HepG2 (cell line): ENCODE results near the gene LENEP. TPM values are rescaled to one million over a fixed set of nuclear protein-coding genes. Genes with fewer than 3 reads are reported as not detected.
A peak's percentile ranks its signal among the peaks of the same experiment; 100 is the strongest.

Source experiments
- BRF2 ChIP-seq: sonication (generic); formaldehyde crosslinking; IDR thresholded peaks from 2 replicates; pipeline ENCODE4 v1.8.1; 2022; ENCODE audit warnings: mild to moderate bottlenecking, missing genetic modification reagents
- FOXJ3 ChIP-seq: sonication (generic); formaldehyde crosslinking; IDR thresholded peaks from 2 replicates; pipeline ENCODE4 v1.4.0; 2020; ENCODE audit warnings: missing genetic modification reagents, mild to moderate bottlenecking, borderline replicate concordance
- MATR3 ChIP-seq: sonication (generic); formaldehyde crosslinking; IDR thresholded peaks from 2 replicates; pipeline ENCODE4 v1.4.0; 2020; ENCODE audit warnings: missing genetic modification reagents
- MYC ChIP-seq: sonication (generic); formaldehyde crosslinking; IDR thresholded peaks from 2 replicates; pipeline ENCODE4 v1.9.0; 2021; ENCODE audit warnings: missing genetic modification reagents, borderline replicate concordance
- PTBP1 ChIP-seq: fragments of 200-400 bp; formaldehyde crosslinking; IDR thresholded peaks from 2 replicates; pipeline ENCODE4 v1.6.1; 2018; ENCODE audit warnings: low read length, low read depth; ENCODE audit not compliant: poor library complexity, severe bottlenecking
- SMAD1 ChIP-seq: sonication (generic); formaldehyde crosslinking; IDR thresholded peaks from 2 replicates; pipeline ENCODE4 v1.4.0; 2020; ENCODE audit warnings: missing genetic modification reagents, low read depth, mild to moderate bottlenecking, borderline replicate concordance
- SNAI1 ChIP-seq: sonication (generic); formaldehyde crosslinking; IDR thresholded peaks from 2 replicates; pipeline ENCODE4 v1.5.0; 2020; ENCODE audit warnings: mild to moderate bottlenecking, missing genetic modification reagents, borderline replicate concordance
- SRSF9 ChIP-seq: fragments of 200-400 bp; formaldehyde crosslinking; IDR thresholded peaks from 2 replicates; pipeline ENCODE4 v1.6.1; 2018; ENCODE audit warnings: borderline replicate concordance, mild to moderate bottlenecking, low read depth, low read length; ENCODE audit not compliant: insufficient read depth, poor library complexity, severe bottlenecking
- THAP7 ChIP-seq: sonication (generic); formaldehyde crosslinking; IDR thresholded peaks from 2 replicates; pipeline ENCODE4 v1.8.1; 2023; ENCODE audit warnings: mild to moderate bottlenecking, missing genetic modification reagents
- ZBTB40 ChIP-seq, 2 experiments: fragments of 450-650 bp in 1 of 2; sonication (generic) in 1 of 2; formaldehyde crosslinking in 1 of 2; IDR thresholded peaks; 2 replicates each; pipeline versions ENCODE4 v1.6.1 to v1.8.0; 2016 to 2022; ENCODE audit warnings: antibody characterized with exemption in 1 of 2, mild to moderate bottlenecking in 1 of 2, missing genetic modification reagents in 1 of 2
- ZFP36 ChIP-seq: fragments of 150-350 bp; IDR thresholded peaks from 2 replicates; pipeline ENCODE4 v1.6.1; 2018; ENCODE audit warnings: borderline replicate concordance, low read length, low read depth; ENCODE audit not compliant: partially characterized antibody
- ZNF30 ChIP-seq: sonication (generic); formaldehyde crosslinking; IDR thresholded peaks from 2 replicates; pipeline ENCODE4 v1.5.0; 2020; ENCODE audit warnings: mild to moderate bottlenecking, missing genetic modification reagents
- ZNF430 ChIP-seq: sonication (generic); formaldehyde crosslinking; IDR thresholded peaks from 2 replicates; pipeline ENCODE4 v1.9.0; 2021; ENCODE audit warnings: mild to moderate bottlenecking, missing genetic modification reagents
- ZNF580 ChIP-seq: IDR thresholded peaks from 2 replicates; pipeline ENCODE4 v1.6.1; 2016; ENCODE audit warnings: low read depth, borderline replicate concordance
- ZNF616 ChIP-seq: sonication (generic); formaldehyde crosslinking; IDR thresholded peaks from 2 replicates; pipeline ENCODE4 v1.5.0; 2020; ENCODE audit warnings: low read depth, mild to moderate bottlenecking, missing genetic modification reagents
- ZNF713 ChIP-seq: sonication (generic); formaldehyde crosslinking; IDR thresholded peaks from 2 replicates; pipeline ENCODE4 v1.4.0; 2020; ENCODE audit warnings: mild to moderate bottlenecking, missing genetic modification reagents
- ZSCAN29 ChIP-seq: sonication (generic); formaldehyde crosslinking; conservative IDR thresholded peaks from 2 replicates; pipeline ENCODE4 v1.4.0; 2020; ENCODE audit warnings: mild to moderate bottlenecking, missing genetic modification reagents
- polyA plus RNA-seq, 8 experiments: library from polyadenylated mRNA; depleted of rRNA in 3 of 8; stranded (reverse) in 7 of 8; unstranded in 1 of 8; fragments of >200 nt; fragmentation: Illumina TruSeq in 4 of 8; extraction: Trizol in 4 of 8; gene quantifications; 2 replicates each; pipeline versions ENCODE4 v1.2.1 to v1.2.3, GENCODE V29; 2011 to 2016; ENCODE audit warnings: low read depth in 4 of 8, missing spikeins in 1 of 8, mixed read lengths in 1 of 8; ENCODE audit not compliant: insufficient read depth in 1 of 8
- total RNA-seq, 5 experiments: library from RNA; depleted of rRNA; stranded (reverse); fragments of >200 nt; fragmentation: Illumina TruSeq; extraction: Trizol; gene quantifications; 2 replicates each; pipeline ENCODE4 v1.2.3, GENCODE V29; 2016; ENCODE audit warnings: low read depth in 1 of 5

The LENEP gene
- total and polyA plus RNA-seq, 2 of the 13 experiments (the other 11 are each of a cell fraction or from before 2014, with no cell fraction given) = 0.29 TPM; not detected in 1

GRCh38 chr1:154974102-154974807, 19.1 kb upstream of the LENEP start, which contains the start of gene CKS1B (continued):
- no peak for TF ChIP-seq SRSF9
- TF ChIP-seq ZNF713 (CRISPR knock-in tag) = no peak
- 0 out of 2 replicates have a peak, but pooled peaks have one; percentile 8 for TF ChIP-seq THAP7 (CRISPR knock-in tag)
- TF ChIP-seq BRF2 (CRISPR knock-in tag) = peak; percentile 66; the same call in 1 of the 2 replicates
- no peak for TF ChIP-seq ZSCAN29 (CRISPR knock-in tag)
- no peak; the same call in 1 of the 2 replicates for TF ChIP-seq ZNF580
- TF ChIP-seq FOXJ3 (CRISPR knock-in tag) = no peak
- peak; percentile 93 for TF ChIP-seq MYC (CRISPR knock-in tag)
- no peak for TF ChIP-seq ZNF430
- TF ChIP-seq ZFP36 = no peak
- 0 out of 2 replicates have a peak, but pooled peaks have one; percentile 14 for TF ChIP-seq SNAI1 (CRISPR knock-in tag)
- no peak for TF ChIP-seq ZNF30
- peak; percentile 36 for TF ChIP-seq PTBP1
- TF ChIP-seq ZNF616 (CRISPR knock-in tag) = peak; percentile 31; the same call in 1 of the 2 replicates
- TF ChIP-seq SMAD1 (CRISPR knock-in tag) = no peak
- no peak for TF ChIP-seq MATR3 (CRISPR knock-in tag)
- peak; percentile 94 for TF ChIP-seq ZBTB40 (IDR thresholded peaks at IDR 0.05)
- TF ChIP-seq ZBTB40 (CRISPR knock-in tag; IDR thresholded peaks at IDR 0.05) = peak; percentile 99
